ENCODE results near the gene SLC48A1.
A peak's percentile ranks its signal among the peaks of the same experiment; 100 is the strongest.

Gene SLC48A1

GRCh38 chr12:47828976-47829482, 56.0 kb downstream of the SLC48A1 start:
- DNase-seq, result peak; percentile 43

- no peak for DNase-seq
Observed at GRCh38 chr12:47829584-47829983, 56.5 kb downstream of the SLC48A1 start.

Data from activated CD4-positive, alpha-beta T cell treated with anti-CD3 and anti-CD28 coated beads for 48 hours (primary cell).